HG03196 (cell line): ENCODE results near the gene OR1J1.

Source experiments
- ATAC-seq: cut with Tn5 transposase; IDR thresholded peaks from one replicate; pipeline ENCODE4 v1.9.1; 2021; ENCODE audit not compliant: unreplicated experiment

Gene OR1J1

GRCh38 chr9:122477826-122478225 lies at the start of gene OR1J1:
OR1J1 (minus strand) TSS chr9:122477926; CDS start chr9:122477926, 0 bp downstream.
- no peak for ATAC-seq

- ATAC-seq: no peak
Observed at GRCh38 chr9:122527193-122527592, 49.5 kb upstream of the OR1J1 start, which contains the start of gene OR1N1. OR1N1 (minus strand) TSS chr9:122527293; CDS start chr9:122527293, 0 bp downstream.

GRCh38 chr9:122526602-122527001 lies 48.9 kb upstream of the OR1J1 start:
- ATAC-seq: no peak

- ATAC-seq: no peak
Observed at GRCh38 chr9:122519376-122519775, 41.6 kb upstream of the OR1J1 start.

GRCh38 chr9:122518841-122519240 lies 41.1 kb upstream of the OR1J1 start, which contains the start of gene OR1J4:
OR1J4 (plus strand) TSS chr9:122519141; CDS start chr9:122519141, 0 bp downstream.
- no peak for ATAC-seq

- no peak for ATAC-seq
Observed at GRCh38 chr9:122518226-122518625, 40.5 kb upstream of the OR1J1 start.

- no peak for ATAC-seq
Observed at GRCh38 chr9:122510502-122510901, 32.8 kb upstream of the OR1J1 start, which contains the start of gene OR1J2. OR1J2 (plus strand) TSS chr9:122510802; CDS start chr9:122510802, 0 bp downstream.

- no peak for ATAC-seq
Observed at GRCh38 chr9:122506964-122507363, 29.2 kb upstream of the OR1J1 start.

GRCh38 chr9:122498883-122499288 lies 21.2 kb upstream of the OR1J1 start:
- ATAC-seq: no peak

GRCh38 chr9:122479062-122479461 lies 1.3 kb upstream of the OR1J1 start:
- ATAC-seq: no peak

GRCh38 chr9:122477346-122477745 lies 380 bp downstream of the OR1J1 start:
- no peak for ATAC-seq

GRCh38 chr9:122475717-122476116 lies 2.0 kb downstream of the OR1J1 start:
- no peak for ATAC-seq

- no peak for ATAC-seq
Observed at GRCh38 chr9:122474561-122474960, 3.2 kb downstream of the OR1J1 start.

- ATAC-seq: no peak
Observed at GRCh38 chr9:122468735-122469134, 9.0 kb downstream of the OR1J1 start.

GRCh38 chr9:122466456-122466855 lies 11.3 kb downstream of the OR1J1 start:
- no peak for ATAC-seq

- peak; percentile 80 for ATAC-seq
Observed at GRCh38 chr9:122464633-122465567, 12.8 kb downstream of the OR1J1 start.

GRCh38 chr9:122463828-122464632 lies 13.7 kb downstream of the OR1J1 start:
- ATAC-seq: no peak

- ATAC-seq: no peak
Observed at GRCh38 chr9:122457787-122458186, 19.9 kb downstream of the OR1J1 start.

- ATAC-seq: no peak
Observed at GRCh38 chr9:122456123-122456522, 21.6 kb downstream of the OR1J1 start.

- no peak for ATAC-seq
Observed at GRCh38 chr9:122453677-122454135, 24.0 kb downstream of the OR1J1 start.

- no peak for ATAC-seq
Observed at GRCh38 chr9:122446819-122447484, 30.8 kb downstream of the OR1J1 start.
